ENCODE data around the gene VTI1B. TPM values are rescaled to one million over a fixed set of nuclear protein-coding genes. Genes with fewer than 3 reads are reported as not detected.

The VTI1B gene
- total and polyA plus RNA-seq, 2 donors (not counting 1 experiment from before 2014, with no cell fraction given) = 19.5 to 58.8 TPM

- 94% methylated on average over 2 of the region's 3 CpGs for WGBS (ENCODE audit: insufficient coverage)
- H3K27me3 Mint-ChIP-seq = no peaks in the 10 kb centered on the region
These were observed 5.7 kb upstream of the VTI1B start for GRCh38 chr14:67680121-67680602.

DNA sequence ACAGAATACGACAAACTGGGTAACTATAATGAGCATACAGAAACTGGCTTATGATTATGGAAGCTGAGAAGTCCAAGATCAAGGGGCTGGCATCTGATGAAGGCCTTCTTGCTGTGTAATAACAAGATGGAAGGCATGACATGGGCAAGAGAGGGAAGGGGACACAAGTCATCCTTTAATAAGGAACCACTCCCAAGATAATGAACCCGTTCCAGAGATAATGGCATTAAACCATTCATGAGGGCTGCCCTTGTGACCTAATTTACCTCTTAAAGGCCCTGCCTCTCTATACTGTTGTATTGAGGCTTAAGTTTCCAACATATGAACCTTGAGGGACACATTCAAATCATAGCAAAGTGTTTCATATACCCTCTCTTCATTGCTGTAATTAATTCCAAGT, 4.6 kb upstream of the VTI1B start:
- H3K4me3 ChIP-seq (ENCODE audit: control extremely low read depth in 1 of 5, extremely low read depth in 1 of 5, insufficient read depth in 1 of 5, low read depth in 2 of 5, low read length in 4 of 5) = no peak overlapping the region
- DNase-seq = no peak
- H3K4me1 ChIP-seq (ENCODE audit: control insufficient read depth in 2 of 2, insufficient read depth in 2 of 2, low read length in 2 of 2) = peaks cover 9 to 12% of the 10 kb centered on the region in 2 donors
- TF ChIP-seq EZH2 (IDR thresholded peaks at IDR 0.05; ENCODE audit: borderline replicate concordance, insufficient read depth, low read depth, low read length, poor library complexity, severe bottlenecking) = no peak
- TF ChIP-seq, protein P1, sequence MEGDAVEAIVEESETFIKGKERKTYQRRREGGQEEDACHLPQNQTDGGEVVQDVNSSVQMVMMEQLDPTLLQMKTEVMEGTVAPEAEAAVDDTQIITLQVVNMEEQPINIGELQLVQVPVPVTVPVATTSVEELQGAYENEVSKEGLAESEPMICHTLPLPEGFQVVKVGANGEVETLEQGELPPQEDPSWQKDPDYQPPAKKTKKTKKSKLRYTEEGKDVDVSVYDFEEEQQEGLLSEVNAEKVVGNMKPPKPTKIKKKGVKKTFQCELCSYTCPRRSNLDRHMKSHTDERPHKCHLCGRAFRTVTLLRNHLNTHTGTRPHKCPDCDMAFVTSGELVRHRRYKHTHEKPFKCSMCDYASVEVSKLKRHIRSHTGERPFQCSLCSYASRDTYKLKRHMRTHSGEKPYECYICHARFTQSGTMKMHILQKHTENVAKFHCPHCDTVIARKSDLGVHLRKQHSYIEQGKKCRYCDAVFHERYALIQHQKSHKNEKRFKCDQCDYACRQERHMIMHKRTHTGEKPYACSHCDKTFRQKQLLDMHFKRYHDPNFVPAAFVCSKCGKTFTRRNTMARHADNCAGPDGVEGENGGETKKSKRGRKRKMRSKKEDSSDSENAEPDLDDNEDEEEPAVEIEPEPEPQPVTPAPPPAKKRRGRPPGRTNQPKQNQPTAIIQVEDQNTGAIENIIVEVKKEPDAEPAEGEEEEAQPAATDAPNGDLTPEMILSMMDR (IDR thresholded peaks at IDR 0.05) = no peak
- no peaks in the 10 kb centered on the region for H3K9me3 ChIP-seq (ENCODE audit: control extremely low read depth in 1 of 3, control insufficient read depth in 2 of 3, insufficient read depth in 1 of 3, low read length in 2 of 3)
- H3K4me2 ChIP-seq (replicated peaks; ENCODE audit: low read depth, low read length, poor library complexity, severe bottlenecking) = no peak overlapping the region
- H3K4me3 Mint-ChIP-seq = no peak overlapping the region
- no peak overlapping the region for H3K9ac ChIP-seq (ENCODE audit: low read length)
- no peaks in the 10 kb centered on the region for H3K9me3 Mint-ChIP-seq (ENCODE audit: insufficient read depth)
- intact Hi-C loops (cut with micrococcal nuclease) = no loop called here
- peaks cover 3% of the 10 kb centered on the region for H4K20me1 ChIP-seq (ENCODE audit: control insufficient read depth, insufficient read depth, low read length, poor library complexity, severe bottlenecking)
- no peak overlapping the region for H3K27ac ChIP-seq (ENCODE audit: low read length in 2 of 2)
- H3K79me2 ChIP-seq (ENCODE audit: control insufficient read depth, insufficient read depth, low read length) = peaks cover 7% of the 10 kb centered on the region
- H2AFZ ChIP-seq (ENCODE audit: insufficient read depth, low read depth, low read length, poor library complexity, severe bottlenecking) = no peak overlapping the region
- H3K27ac Mint-ChIP-seq = no peak overlapping the region
- no peaks in the 10 kb centered on the region for H3K27me3 Mint-ChIP-seq
- ChIA-PET POLR2A (no interaction called here), CTCF (interaction anchor here (0.7 to 1.5 kb wide), 4 partner anchors 10 to 108 kb away, joined by 3 to 4 read pairs (median 3); no protein-coding TSS in a partner anchor)
- 38% methylated on average over 1 of the region's 2 CpGs for WGBS (ENCODE audit: insufficient coverage)
- H3K36me3 ChIP-seq (replicated peaks in 1 of 2; ENCODE audit: control extremely low read depth in 1 of 2, control insufficient read depth in 1 of 2, extremely low read depth in 1 of 2, insufficient read depth in 2 of 2, low read length in 1 of 2) = peaks cover 6 to 31% of the 10 kb centered on the region in 2 experiments
- H3K27me3 ChIP-seq (replicated peaks in 1 of 4; ENCODE audit: control extremely low read depth in 1 of 4, control insufficient read depth in 3 of 4, insufficient read depth in 4 of 4, low read length in 3 of 4) = no peaks in the 10 kb centered on the region
- peaks cover 13% of the 10 kb centered on the region for H3K4me1 Mint-ChIP-seq
- ATAC-seq (ENCODE audit: low read depth) = no peak

More at GRCh38 chr14:67680121-67680602, 5.7 kb upstream of the VTI1B start:
- Histone ChIP-seq H3K9ac (ENCODE audit: low read length) (no peak overlapping the region), H3K4me1 (ENCODE audit: control insufficient read depth in 2 of 2, insufficient read depth in 2 of 2, low read length in 2 of 2) (peaks cover 6 to 8% of the 10 kb centered on the region in 2 donors), H3K9me3 (ENCODE audit: control extremely low read depth in 1 of 3, control insufficient read depth in 2 of 3, insufficient read depth in 1 of 3, low read length in 2 of 3) (no peaks in the 10 kb centered on the region), H3K4me2 (replicated peaks; ENCODE audit: low read depth, low read length, poor library complexity, severe bottlenecking) (no peak overlapping the region), H3K4me3 (ENCODE audit: control extremely low read depth in 1 of 5, extremely low read depth in 1 of 5, insufficient read depth in 1 of 5, low read depth in 2 of 5, low read length in 4 of 5) (no peak overlapping the region), H4K20me1 (ENCODE audit: control insufficient read depth, insufficient read depth, low read length, poor library complexity, severe bottlenecking) (no peaks in the 10 kb centered on the region), H3K79me2 (ENCODE audit: control insufficient read depth, insufficient read depth, low read length) (no peaks in the 10 kb centered on the region), H2AFZ (ENCODE audit: insufficient read depth, low read depth, low read length, poor library complexity, severe bottlenecking) (no peak overlapping the region), H3K36me3 (replicated peaks in 1 of 2; ENCODE audit: control extremely low read depth in 1 of 2, control insufficient read depth in 1 of 2, extremely low read depth in 1 of 2, insufficient read depth in 2 of 2, low read length in 1 of 2) (peaks cover 8 to 36% of the 10 kb centered on the region in 2 experiments), H3K27me3 (replicated peaks in 1 of 4; ENCODE audit: control extremely low read depth in 1 of 4, control insufficient read depth in 3 of 4, insufficient read depth in 4 of 4, low read length in 3 of 4) (no peaks in the 10 kb centered on the region), H3K27ac (ENCODE audit: low read length in 2 of 2) (no peak overlapping the region)
- ChIA-PET CTCF (interaction anchor here (0.7 to 1.1 kb wide), 2 partner anchors 13 to 24 kb away, joined by 3 to 4 read pairs; no protein-coding TSS in a partner anchor), POLR2A (no interaction called here)
- ATAC-seq (ENCODE audit: low read depth) (no peak), DNase-seq (no peak)
- Mint-ChIP-seq H3K27ac (no peak overlapping the region), H3K4me1 (peaks cover 13% of the 10 kb centered on the region), H3K4me3 (no peak overlapping the region), H3K9me3 (ENCODE audit: insufficient read depth) (no peaks in the 10 kb centered on the region)
- intact Hi-C loops (cut with micrococcal nuclease) = no loop called here
- TF ChIP-seq, protein P1 (IDR thresholded peaks at IDR 0.05) = no peak
- TF ChIP-seq EZH2 (IDR thresholded peaks at IDR 0.05; ENCODE audit: borderline replicate concordance, insufficient read depth, low read depth, low read length, poor library complexity, severe bottlenecking) = no peak

Measured in B cell (primary cell).